ENCODE measurements around the gene MRPL22.

DNA sequence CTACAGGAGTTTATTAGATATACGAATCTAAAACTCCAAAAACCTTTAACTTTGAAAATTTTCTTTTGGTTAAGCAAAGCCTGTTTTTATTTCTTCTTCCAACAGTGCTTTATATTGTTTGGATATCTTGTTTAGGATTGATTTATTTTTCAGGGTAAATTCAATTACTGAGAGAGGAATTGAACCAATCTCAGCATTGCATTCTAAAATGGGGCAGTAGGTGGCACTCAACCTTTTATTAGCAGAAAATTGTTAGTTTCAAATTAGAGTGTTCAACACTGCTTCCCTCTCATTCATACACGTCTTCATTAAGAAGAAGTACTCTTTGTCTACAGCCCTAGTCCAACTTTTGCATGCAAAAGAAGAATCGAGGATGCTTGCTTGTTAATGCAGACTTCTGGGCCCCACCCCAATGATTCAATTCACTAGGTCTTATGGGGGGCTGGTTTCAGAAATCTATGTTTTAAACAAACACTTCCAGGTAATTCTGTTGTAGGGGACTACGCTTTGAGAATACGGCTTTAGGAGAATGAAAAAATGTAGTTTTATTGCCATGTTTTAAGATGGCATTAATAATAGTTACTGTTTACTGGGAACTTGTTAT is 26.6 kb downstream of the MRPL22 start:
- TF ChIP-seq, protein P1, sequence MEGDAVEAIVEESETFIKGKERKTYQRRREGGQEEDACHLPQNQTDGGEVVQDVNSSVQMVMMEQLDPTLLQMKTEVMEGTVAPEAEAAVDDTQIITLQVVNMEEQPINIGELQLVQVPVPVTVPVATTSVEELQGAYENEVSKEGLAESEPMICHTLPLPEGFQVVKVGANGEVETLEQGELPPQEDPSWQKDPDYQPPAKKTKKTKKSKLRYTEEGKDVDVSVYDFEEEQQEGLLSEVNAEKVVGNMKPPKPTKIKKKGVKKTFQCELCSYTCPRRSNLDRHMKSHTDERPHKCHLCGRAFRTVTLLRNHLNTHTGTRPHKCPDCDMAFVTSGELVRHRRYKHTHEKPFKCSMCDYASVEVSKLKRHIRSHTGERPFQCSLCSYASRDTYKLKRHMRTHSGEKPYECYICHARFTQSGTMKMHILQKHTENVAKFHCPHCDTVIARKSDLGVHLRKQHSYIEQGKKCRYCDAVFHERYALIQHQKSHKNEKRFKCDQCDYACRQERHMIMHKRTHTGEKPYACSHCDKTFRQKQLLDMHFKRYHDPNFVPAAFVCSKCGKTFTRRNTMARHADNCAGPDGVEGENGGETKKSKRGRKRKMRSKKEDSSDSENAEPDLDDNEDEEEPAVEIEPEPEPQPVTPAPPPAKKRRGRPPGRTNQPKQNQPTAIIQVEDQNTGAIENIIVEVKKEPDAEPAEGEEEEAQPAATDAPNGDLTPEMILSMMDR (conservative IDR thresholded peaks at IDR 0.05 in 1 of 2, IDR thresholded peaks at IDR 0.05 in 1 of 2; ENCODE audit: extremely low read depth in 1 of 2, insufficient read depth in 1 of 2, low read depth in 1 of 2, low read length in 2 of 2) = peak; percentile 56 to 64
- TF ChIP-seq EZH2 (IDR thresholded peaks at IDR 0.05; ENCODE audit: borderline replicate concordance, low read length) = no peak

Measured in mammary epithelial cell (primary cell).